GM18498 (cell line): ENCODE measurements around the gene KATNB1.
"Not testable (repeated sequence)": the region's sequence is repeated elsewhere in the genome, so short reads cannot be mapped to it uniquely, and the experiment has no call there.

Experiments used
- ATAC-seq: cut with Tn5 transposase; IDR thresholded peaks from one replicate; pipeline ENCODE4 v1.9.1; 2021; ENCODE audit warnings: mild to moderate bottlenecking, moderate library complexity; ENCODE audit not compliant: unreplicated experiment

KATNB1 gene

DNA sequence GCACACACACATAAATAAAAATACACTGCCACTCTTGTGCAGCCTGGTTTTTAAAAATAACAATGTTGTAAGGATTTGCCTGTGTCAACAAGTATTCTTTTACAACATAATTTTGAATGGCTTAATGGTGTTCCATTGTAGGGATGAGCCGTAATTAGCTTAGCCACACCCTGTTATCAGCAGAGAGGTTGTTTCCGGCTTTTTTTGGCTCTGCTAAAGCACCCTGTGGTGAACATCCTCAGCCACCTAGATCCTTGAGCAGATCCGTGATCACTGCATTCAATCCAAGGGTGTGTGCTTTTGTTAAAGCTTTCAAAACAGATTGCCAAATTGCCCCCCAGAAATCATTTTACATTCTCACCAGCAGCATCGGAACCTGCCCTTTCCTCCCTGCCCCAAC is 7.0 kb downstream of the KATNB1 start:
- ATAC-seq: no peak

DNA sequence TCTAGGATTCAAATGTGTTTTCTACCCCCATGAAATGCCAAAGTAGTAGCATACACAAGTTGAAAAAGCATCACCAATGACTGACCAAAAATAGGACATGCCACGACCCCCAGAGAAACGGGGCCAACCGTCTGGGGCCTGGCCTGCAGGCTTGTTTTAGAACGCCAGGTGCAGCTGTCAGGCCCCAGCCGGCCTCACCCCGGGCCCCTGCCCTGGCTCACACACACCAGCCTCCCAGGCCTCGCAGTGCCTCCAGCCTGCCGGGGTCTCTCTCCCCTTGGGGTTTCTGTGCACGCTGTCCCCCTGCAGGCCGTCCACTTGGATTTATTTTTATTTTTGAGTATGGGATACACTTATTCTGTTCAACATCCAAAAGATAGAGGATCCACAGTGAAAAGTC is 7.9 kb downstream of the KATNB1 start:
- ATAC-seq: no peak

DNA sequence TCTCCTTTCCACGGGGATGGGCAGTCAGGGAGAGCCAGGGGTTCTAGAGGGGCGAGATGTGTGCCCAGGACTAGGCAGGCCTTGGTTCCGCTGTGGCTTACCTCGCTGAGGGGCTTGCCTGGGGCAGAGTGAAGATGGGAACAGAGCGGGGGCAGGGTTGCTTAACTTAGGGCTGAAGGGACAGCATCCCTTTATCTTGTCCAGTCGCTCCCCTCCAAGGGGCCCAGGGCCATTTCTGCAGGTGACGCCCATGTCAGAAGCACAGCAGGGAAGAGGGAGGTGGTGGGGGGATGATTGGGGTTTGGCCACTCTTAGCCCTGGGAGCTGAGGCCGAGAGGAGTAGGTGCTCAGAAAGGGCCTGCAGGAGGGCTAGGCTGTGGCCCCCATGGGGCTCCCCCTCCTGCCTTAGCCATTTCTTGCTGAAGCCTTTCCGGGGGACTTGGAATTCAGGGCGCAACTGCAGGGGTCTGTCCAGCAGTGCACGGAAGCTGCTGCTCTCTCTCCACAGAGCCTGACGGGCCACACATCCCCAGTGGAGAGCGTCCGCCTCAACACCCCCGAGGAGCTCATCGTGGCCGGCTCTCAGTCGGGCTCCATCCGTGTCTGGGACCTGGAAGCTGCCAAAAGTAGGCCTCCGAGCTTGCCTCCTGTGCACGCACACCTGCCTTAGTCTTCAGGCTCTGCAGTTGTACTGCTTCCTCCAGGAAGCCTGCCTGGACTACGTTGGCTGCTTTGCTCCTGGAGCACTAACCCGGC is 8.5 kb downstream of the KATNB1 start:
- ATAC-seq: no peak

DNA sequence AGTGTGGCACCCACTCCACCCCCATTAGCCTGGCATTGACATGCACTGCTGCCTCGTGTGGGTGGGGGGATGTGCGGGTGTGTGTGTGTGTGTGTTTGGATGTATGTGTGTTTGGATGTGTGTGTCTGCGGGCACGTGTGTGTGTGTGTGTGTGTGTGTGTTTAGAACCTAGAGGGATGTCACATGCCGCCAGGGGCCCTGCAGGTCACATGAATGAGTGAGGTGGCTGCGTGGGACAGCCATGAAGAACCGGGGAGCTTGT is 9.0 kb downstream of the KATNB1 start:
- ATAC-seq: no peak

DNA sequence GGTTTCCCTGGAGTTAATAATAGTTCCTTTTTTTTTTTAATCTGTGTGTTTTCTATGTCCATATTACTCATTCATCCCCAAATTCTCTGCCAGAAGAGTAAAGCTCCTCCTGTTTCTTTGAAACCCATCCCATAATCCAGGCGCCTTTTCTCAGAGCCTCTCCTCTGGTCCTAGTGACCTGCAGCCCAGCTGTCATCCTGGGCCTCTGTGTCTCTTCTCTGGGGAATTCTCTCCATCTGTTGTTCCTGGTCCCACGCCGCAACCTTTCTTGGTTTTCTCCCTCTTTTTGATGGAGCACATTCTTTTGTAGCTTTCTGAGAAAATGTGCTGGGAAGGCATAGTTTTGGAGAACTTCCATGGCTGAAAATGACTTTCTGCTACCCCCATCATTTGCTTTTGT is 10.2 kb downstream of the KATNB1 start:
- no peak for ATAC-seq

DNA sequence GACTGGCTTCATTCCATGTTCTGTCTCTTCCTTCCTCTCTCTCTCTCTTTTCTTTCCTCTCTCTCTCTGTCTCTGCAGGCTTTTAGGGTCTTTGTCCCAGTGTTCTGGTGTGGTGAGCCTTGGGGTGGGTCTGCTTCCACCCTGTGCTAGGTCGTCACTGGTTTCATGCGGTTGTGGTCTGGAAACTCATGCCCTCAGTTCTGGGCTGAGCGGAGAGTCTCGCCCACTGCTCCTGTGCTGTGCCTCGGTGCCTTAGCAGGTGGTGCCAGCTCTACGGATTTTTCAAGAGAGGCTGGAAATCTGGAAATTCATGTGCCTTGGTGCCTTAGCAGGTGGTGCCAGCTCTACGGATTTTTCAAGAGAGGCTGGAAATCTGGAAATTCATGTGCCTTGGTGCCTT is 10.7 kb downstream of the KATNB1 start:
- not testable (repeated sequence) for ATAC-seq

DNA sequence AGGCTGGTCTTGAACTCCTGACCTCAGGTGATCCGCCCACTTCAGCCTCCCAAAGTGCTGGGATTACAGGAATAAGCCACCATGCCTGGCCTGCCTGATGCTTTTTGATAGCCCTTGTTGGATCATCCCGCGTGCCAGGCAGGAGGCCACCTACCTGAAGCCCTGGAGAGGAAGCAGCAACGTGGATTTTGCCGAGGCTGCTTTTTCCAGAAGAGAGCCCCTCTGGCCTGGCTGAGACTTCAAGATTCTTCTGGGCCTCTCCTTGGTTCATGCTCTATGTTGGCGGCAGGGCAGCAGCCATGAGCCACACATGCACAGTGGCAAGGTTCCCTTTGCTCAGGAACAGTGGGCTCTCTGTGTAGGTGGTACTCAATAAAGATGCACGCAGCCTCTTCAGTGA is 11.5 kb downstream of the KATNB1 start:
- ATAC-seq: no peak

DNA sequence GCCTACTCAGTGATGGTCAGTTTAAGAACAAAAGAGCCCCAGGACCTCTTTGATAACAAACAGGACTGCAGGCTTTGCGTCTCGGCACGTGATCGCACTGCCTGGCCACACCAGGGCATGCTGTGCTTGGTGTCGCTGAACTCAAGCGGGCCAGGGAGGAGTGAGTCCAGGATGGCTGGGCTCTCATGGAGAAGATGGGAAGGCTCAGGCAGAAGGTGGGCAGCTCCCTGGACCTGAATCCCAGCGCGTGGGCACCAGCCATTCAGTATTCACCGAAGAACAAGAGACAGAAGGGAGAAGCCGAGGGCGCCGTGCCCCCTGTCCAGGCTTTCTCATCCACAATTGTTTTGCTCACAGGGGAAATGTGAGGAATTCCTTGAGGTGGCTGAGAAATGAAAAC is 11.9 kb downstream of the KATNB1 start:
- ATAC-seq: no peak

DNA sequence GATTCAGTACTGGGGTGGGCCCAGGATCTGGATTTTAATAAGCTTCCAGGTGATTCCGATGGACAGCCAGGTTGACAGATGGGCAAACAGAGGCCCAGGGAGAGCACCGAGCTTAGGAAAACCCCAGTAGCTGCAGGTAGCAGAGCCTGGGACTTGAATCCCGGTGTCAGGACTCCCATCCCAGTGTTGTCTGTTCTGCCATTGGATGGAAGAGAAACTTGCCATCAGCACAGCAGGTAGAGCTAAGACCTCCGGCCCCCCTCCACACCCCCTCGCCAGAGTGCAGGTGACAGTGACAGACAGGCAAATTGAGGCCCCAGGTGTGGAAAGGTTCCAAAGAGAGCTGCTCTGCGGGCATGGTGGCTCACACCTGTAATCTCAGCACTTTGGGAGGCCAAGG is 12.4 kb downstream of the KATNB1 start:
- no peak for ATAC-seq

DNA sequence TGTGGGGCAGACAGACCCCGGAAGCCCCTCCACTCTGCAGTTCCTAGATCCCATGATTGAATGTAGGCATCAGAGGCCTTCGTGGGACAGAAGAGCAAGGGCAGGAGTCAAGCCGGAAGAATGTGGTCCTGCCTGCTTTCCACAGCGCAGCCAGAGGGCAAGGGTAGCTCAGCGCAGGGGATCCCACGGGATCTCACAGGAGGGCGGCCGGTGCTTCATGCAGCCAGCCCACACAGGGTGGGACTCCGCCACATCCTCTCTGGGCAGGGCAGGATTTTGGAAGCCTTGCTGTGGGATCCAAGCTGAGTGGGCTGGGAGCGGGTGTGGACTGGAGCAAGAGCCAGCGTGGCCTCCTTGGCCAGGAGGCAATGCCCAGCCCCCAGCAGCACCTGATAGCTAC is 13.0 kb downstream of the KATNB1 start:
- ATAC-seq: no peak

DNA sequence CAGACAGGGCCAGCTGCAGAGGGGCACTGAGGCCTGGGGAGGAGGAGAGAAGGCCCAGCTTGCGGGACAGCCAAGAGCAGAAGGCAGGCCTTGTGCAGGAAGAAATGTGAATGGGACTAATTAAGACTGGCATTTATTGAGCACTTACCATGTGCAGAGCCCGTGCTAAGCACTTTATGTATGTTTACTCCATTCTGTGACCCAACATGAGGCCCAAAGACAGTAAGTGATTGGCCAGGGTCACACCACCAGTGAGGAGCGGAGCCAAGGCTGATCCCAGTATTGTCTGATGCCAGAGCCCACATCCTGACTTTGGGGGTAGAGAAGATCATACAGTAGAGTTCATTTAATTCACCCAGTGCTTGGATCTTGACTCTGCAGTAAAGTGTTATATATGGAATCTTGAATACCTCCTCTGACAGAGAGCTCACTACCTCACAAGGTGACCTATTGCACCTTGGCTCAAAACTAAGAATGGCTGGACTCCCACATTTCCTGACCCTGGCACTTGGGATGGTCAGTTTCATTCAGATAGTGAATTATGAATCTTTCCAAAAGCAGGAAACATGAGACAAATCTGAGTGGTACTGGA is 13.6 kb downstream of the KATNB1 start:
- ATAC-seq: no peak

DNA sequence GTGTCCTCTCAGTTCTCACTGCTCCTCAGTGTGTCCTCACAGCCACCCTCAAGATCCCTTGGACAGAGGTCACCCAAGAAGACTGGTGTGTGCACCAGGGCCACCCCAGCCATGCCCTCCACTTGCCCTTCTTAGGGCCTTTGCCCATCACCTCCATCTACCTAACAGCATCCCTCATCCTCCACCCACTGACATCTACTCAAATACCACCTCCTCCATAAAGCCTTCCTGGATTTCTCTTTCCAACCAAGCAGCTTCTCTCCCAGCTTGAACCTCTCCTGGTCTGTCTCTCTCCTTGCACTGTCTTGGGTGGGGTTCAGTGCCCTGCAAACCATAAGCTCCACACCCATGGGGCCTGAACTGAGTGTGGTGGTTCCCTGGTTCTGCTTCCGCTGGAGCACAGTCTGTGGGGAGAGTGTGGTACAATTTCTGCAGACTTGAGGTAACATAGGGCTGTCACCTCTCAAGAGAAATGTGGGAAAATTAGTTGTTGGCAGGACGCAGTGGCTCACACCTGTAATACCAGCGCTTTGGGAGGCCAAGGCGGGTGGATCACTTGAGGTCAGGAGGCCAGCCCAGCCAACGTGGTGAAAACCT is 14.4 kb downstream of the KATNB1 start:
- ATAC-seq: no peak

DNA sequence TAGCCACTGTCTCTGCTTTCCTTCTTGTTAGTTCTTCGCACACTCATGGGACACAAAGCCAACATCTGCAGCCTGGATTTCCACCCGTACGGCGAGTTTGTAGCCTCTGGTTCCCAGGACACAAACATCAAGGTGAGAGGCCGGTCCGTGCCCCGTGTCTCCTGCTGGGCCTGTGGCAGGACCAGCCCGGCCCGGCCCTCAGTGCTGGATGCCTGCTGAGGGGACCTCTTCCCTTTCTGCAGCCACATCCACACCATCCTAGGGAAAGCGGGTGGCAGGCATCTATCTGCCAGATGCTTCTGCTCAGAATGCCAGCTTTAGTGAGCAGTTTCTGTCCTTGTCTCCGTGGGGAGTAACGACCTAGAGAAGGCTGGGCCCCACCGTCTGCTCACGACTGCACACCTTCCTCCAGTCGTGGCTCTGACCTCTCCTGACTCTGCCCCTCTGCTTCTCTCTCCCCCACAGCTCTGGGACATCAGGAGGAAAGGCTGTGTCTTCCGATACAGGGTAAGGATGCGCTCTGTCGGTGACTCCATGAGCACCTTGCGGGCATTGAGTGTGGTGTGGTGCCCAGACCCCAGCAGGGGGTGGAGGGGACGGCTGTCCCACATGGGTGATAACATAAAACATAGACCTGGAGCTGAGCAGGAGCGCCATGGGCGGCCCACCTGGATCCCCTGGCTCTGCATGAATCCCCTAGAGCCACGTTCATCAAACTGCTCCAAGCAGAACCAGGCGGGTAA is 15.4 kb downstream of the KATNB1 start:
- no peak for ATAC-seq

DNA sequence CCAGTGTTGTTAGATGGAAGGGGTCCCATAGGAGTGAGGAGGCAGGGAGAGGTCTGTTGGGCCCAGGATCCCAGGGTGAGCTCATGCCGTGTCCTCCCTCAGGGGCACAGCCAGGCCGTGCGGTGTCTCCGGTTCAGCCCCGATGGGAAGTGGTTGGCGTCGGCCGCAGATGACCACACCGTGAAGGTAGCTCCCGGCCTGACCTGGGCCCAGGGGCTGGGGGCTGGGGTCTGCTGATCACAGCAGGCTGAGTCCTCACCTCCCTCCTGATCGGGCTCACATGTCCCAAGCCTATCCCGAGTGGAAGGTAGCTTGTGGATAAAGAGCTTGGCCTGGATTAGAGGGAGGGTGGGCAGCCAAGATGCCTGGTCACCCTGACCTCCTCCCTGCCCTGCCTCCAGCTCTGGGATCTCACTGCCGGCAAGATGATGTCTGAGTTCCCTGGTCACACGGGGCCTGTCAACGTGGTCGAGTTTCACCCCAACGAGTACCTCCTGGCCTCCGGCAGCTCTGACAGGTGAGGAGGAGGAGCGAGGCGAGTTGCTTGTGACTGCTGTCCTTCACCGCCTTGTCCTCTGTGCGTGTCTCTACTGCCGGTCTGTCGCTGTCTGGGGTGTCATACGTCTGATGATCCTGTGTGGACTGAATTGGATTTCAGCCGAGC is 16.1 kb downstream of the KATNB1 start:
- no peak for ATAC-seq

DNA sequence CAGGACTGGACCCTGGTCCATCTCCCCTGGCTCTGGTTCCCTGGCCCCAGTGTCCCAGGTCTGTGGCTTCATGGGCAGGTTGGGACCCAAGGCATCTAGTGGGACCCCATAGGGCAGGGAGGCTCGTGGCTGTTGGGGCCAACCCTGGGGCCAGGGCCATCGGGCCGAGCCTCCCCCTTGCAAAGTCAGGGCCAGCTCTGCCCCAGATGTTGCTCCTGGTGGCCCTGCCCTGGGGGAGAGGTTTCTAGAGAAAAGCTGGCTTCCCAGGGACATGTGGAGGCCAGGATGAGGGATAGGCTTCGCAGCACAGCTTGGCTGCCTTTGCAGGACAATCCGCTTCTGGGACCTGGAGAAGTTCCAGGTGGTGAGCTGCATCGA is 16.6 kb downstream of the KATNB1 start:
- ATAC-seq: no peak

DNA sequence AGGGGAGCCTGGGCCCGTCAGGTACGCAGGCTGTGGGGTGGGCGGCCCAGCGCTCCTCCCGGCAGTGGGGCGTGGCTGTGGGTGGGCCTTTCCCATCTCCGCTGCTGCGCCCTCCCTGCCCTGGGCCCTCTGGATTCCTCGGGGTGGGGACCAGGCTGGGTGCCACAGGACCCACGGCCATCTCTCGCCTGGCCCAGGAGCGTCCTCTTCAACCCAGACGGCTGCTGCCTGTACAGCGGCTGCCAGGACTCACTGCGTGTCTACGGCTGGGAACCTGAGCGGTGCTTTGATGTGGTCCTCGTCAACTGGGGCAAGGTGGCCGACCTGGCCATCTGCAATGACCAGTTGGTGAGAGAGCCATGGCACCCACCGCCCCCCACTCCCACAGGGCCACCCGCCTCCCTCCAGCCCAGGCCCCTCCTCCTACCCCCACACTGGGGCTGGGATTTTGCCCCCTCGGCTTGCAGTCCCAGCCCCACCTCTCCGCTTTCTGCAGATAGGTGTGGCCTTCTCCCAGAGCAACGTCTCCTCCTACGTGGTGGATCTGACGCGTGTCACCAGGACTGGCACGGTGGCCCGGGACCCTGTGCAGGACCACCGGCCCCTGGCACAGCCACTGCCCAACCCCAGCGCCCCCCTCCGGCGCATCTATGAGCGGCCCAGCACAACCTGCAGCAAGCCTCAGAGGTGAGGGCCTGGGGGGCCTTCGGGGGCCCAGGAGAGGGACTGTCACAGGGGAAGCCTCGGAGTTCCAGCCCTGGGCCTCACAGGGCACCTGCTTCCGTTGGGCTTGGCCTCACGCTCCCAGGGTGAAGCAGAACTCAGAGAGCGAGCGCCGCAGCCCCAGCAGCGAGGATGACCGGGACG is 17.2 kb downstream of the KATNB1 start:
- no peak for ATAC-seq

DNA sequence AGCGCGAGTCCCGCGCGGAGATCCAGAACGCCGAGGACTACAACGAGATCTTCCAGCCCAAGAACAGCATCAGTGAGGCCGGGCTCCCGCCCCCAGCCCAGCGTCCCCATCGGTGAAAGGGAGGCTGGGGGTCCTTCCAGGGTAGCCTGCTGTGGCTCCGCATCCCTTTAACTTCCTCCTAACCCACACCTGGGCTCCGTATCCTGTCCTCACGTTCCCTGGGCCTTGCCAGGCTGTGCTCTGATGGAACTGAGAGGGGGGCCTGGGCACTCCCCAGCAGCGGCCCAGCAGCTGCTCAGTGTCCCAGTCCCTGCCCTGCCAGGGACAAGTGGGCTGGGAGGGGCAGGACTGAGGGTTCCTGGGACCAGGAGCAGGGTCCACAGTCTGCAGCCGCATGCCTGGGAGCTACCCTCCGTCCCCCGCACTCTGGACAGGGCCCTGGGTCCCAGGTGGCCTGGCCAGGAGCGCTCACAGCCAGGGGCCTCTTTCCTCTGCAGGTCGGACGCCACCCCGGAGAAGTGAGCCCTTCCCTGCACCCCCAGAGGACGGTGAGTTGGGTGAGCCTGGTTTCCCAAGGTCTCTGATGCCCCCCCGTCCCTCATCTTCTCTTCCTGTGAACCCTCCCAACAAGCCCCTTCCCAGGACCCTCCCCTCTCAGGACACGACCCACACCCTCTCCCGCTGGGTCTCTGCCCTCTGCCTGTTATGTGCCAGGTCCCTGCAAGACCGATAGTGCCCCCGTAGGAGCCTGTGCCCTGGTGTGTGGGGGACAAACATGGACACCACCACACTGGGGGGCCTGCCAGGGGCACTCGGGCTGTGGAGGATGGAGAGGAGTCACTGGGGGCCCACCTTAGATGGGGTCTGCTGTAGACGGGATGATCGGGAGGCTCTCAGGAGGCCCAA is 18.1 kb downstream of the KATNB1 start:
- ATAC-seq: no peak

DNA sequence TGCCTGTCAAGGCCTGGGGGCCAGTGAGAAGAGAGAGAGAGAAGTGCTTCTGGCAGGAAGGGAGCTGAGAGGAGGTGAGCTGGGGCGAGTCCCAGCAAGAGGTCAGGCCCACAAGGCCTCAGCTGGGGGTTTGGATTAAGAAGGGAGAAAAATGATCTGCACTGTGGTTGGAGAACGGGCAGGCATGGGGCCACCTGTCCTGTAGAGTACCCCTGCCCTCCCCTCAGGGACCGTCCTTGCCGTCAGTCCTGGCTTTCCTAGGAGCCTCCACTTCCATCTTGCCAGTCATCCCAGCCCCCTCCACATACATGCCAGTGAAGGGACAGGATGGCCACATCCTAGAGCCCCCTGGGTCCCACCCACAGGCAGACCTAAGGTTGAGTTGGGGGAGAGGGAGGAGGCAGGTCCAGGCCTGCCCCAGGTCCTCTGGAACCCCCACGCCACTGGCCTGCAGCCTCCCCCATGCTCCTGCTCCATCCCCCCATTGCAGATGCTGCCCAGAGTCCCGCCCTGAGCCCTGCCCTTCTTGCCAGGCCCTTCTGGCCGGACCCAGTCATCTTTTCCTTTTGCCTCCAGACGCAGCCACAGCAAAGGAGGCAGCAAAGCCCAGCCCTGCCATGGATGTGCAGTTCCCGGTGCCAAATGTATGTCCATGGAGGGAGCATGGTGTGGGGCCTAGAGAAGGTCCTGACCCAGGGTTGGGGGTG is 18.9 kb downstream of the KATNB1 start:
- ATAC-seq: no peak

DNA sequence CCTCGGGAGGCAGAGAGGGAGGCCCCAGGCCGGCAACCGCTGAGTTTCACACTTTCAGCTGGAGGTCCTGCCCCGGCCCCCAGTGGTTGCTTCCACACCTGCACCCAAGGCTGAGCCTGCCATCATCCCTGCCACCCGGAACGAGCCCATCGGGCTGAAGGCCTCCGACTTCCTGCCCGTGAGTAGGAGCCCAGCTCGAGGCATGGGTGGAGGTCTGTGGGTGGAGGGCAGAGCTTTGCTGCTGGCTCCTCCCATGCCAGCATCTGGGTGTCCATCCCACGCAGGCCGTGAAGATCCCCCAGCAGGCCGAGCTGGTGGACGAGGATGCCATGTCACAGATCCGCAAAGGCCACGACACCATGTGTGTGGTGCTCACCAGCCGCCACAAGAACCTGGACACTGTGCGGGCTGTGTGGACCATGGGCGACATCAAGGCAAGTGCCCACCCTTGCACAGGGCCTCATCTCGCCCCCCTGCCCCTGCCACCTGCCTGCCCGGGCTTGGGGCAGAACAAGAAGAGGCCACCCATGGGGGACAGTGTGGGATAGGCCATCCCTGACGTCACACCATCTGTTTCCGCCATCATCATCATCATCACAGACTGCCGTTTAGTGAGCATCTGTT is 19.6 kb downstream of the KATNB1 start:
- no peak for ATAC-seq
